Measurements from ENCODE around the gene ARFGAP2.

GRCh38 chr11:47148270-47148669 is 28.4 kb downstream of the ARFGAP2 start:
- no peak for TF ChIP-seq EGR1 (IDR thresholded peaks at IDR 0.05)
- TF ChIP-seq TAF1 (IDR thresholded peaks at IDR 0.05; ENCODE audit: low read depth), result no peak
- TF ChIP-seq, protein P1, sequence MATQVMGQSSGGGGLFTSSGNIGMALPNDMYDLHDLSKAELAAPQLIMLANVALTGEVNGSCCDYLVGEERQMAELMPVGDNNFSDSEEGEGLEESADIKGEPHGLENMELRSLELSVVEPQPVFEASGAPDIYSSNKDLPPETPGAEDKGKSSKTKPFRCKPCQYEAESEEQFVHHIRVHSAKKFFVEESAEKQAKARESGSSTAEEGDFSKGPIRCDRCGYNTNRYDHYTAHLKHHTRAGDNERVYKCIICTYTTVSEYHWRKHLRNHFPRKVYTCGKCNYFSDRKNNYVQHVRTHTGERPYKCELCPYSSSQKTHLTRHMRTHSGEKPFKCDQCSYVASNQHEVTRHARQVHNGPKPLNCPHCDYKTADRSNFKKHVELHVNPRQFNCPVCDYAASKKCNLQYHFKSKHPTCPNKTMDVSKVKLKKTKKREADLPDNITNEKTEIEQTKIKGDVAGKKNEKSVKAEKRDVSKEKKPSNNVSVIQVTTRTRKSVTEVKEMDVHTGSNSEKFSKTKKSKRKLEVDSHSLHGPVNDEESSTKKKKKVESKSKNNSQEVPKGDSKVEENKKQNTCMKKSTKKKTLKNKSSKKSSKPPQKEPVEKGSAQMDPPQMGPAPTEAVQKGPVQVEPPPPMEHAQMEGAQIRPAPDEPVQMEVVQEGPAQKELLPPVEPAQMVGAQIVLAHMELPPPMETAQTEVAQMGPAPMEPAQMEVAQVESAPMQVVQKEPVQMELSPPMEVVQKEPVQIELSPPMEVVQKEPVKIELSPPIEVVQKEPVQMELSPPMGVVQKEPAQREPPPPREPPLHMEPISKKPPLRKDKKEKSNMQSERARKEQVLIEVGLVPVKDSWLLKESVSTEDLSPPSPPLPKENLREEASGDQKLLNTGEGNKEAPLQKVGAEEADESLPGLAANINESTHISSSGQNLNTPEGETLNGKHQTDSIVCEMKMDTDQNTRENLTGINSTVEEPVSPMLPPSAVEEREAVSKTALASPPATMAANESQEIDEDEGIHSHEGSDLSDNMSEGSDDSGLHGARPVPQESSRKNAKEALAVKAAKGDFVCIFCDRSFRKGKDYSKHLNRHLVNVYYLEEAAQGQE (IDR thresholded peaks at IDR 0.05; ENCODE audit: low read depth), result no peak
